Fibroblast of skin of abdomen (primary cell): Measurements from ENCODE around the gene OPN1SW. TPM values are rescaled to one million over a fixed set of nuclear protein-coding genes. Genes with fewer than 3 reads are reported as not detected.
A peak's percentile ranks its signal among the peaks of the same experiment; 100 is the strongest.

ENCODE experiments used
- DNase-seq: peaks from one replicate; pipeline ENCODE4 v3.0.0-alpha.2; 2013
- polyA plus RNA-seq, 2 experiments: library from polyadenylated mRNA; unstranded; fragments of 120-200 nt; gene quantifications; one replicate each; pipeline ENCODE4 v1.2.1, GENCODE V29; 2013; ENCODE audit not compliant: insufficient read length in 2 of 2

OPN1SW gene
- 3.4 TPM for polyA plus RNA-seq (2013, experiment 1 of 2; ENCODE audit: insufficient read length)
- 2.8 TPM for polyA plus RNA-seq (2013, experiment 2 of 2; ENCODE audit: insufficient read length)

- DNase-seq = no peak
These were observed at the start of gene OPN1SW for GRCh38 chr7:128775744-128776474. Gene OPN1SW (minus strand): TSS chr7:128775794. CDS start chr7:128775781, 13 bp downstream.

- no peak for DNase-seq
These were observed 46.1 kb upstream of the OPN1SW start for GRCh38 chr7:128821724-128822123.

GRCh38 chr7:128818694-128819093 lies 43.1 kb upstream of the OPN1SW start:
- no peak for DNase-seq

- no peak for DNase-seq
These were observed 39.8 kb upstream of the OPN1SW start for GRCh38 chr7:128815289-128815942.

- no peak for DNase-seq
These were observed 38.9 kb upstream of the OPN1SW start for GRCh38 chr7:128814499-128814898.

- no peak for DNase-seq
These were observed 37.0 kb upstream of the OPN1SW start for GRCh38 chr7:128812514-128813168.

GRCh38 chr7:128811631-128812430 lies 36.2 kb upstream of the OPN1SW start:
- DNase-seq = no peak

- no peak for DNase-seq
These were observed 35.4 kb upstream of the OPN1SW start for GRCh38 chr7:128810997-128811396.

GRCh38 chr7:128810473-128810872 lies 34.9 kb upstream of the OPN1SW start:
- no peak for DNase-seq

- no peak for DNase-seq
These were observed 33.8 kb upstream of the OPN1SW start for GRCh38 chr7:128809363-128809762.

- no peak for DNase-seq
These were observed 31.6 kb upstream of the OPN1SW start for GRCh38 chr7:128807191-128807590.

GRCh38 chr7:128805225-128805624 lies 29.6 kb upstream of the OPN1SW start:
- no peak for DNase-seq

- no peak for DNase-seq
These were observed 28.9 kb upstream of the OPN1SW start for GRCh38 chr7:128804484-128804883.

- no peak for DNase-seq
These were observed 26.2 kb upstream of the OPN1SW start for GRCh38 chr7:128801667-128802418.

GRCh38 chr7:128801003-128801402 lies 25.4 kb upstream of the OPN1SW start:
- no peak for DNase-seq

- DNase-seq = no peak
These were observed 25.0 kb upstream of the OPN1SW start for GRCh38 chr7:128800567-128800966.

GRCh38 chr7:128799451-128799850 lies 23.9 kb upstream of the OPN1SW start:
- DNase-seq = no peak

- DNase-seq = peak; percentile 83
These were observed 20.7 kb upstream of the OPN1SW start for GRCh38 chr7:128796327-128796726.

GRCh38 chr7:128795129-128795528 lies 19.5 kb upstream of the OPN1SW start:
- DNase-seq = no peak

- DNase-seq = no peak
These were observed 18.8 kb upstream of the OPN1SW start for GRCh38 chr7:128794436-128794835.

- no peak for DNase-seq
These were observed 18.4 kb upstream of the OPN1SW start for GRCh38 chr7:128794020-128794419.

GRCh38 chr7:128793181-128793547 lies 17.6 kb upstream of the OPN1SW start:
- no peak for DNase-seq
